K562 (cell line): Measurements from ENCODE around the gene PELI2. TPM values are rescaled to one million over a fixed set of nuclear protein-coding genes. Genes with fewer than 3 reads are reported as not detected.
A peak's percentile ranks its signal among the peaks of the same experiment; 100 is the strongest.

Experiments
- ADNP ChIP-seq: fragments of 200-800 bp; sonication (Bioruptor generic); IDR thresholded peaks from 2 replicates; pipeline ENCODE4 v1.6.1; 2016; ENCODE audit warnings: missing genetic modification characterization, missing compliant biosample characterization
- ARNT ChIP-seq, 2 experiments: fragments of 450-650 bp; IDR thresholded peaks; 2 replicates each; pipeline ENCODE4 v1.6.1; 2016; ENCODE audit warnings: mild to moderate bottlenecking in 1 of 2
- CCNT2 ChIP-seq: IDR thresholded peaks from 2 replicates; pipeline ENCODE4 v1.6.1; 2011; ENCODE audit warnings: borderline replicate concordance, low read depth, mild to moderate bottlenecking, moderate library complexity, mixed read lengths, low read length; ENCODE audit not compliant: insufficient read length; ENCODE audit errors: extremely low read depth
- ELF1 ChIP-seq: fragments of 200-800 bp; sonication (Bioruptor generic); IDR thresholded peaks from 2 replicates; pipeline ENCODE4 v1.6.1; 2016; ENCODE audit warnings: missing genetic modification characterization, missing compliant biosample characterization
- FOXM1 ChIP-seq, 2 experiments: fragments of 450-650 bp in 1 of 2; sonication (generic) in 1 of 2; formaldehyde crosslinking in 1 of 2; IDR thresholded peaks; 2 replicates each; pipeline versions ENCODE4 v1.6.1 to v1.9.0; 2017 to 2022; ENCODE audit warnings: low read depth in 2 of 2, mild to moderate bottlenecking in 2 of 2, missing genetic modification reagents in 1 of 2, moderate library complexity in 1 of 2
- HOMEZ ChIP-seq: fragments of 250-450 bp; sonication (Bioruptor Pico); IDR thresholded peaks from 2 replicates; pipeline ENCODE4 v1.4.0; 2020; ENCODE audit warnings: mild to moderate bottlenecking, moderate library complexity
- PKNOX1 ChIP-seq: fragments of 450-650 bp; IDR thresholded peaks from 2 replicates; pipeline ENCODE4 v1.6.1; 2016
- RAD21 ChIP-seq, 2 experiments: fragments of 250-450 bp in 1 of 2; fragments of 450-650 bp in 1 of 2; sonication (Bioruptor Pico) in 1 of 2; formaldehyde crosslinking in 1 of 2; IDR thresholded peaks in 1 of 2; conservative IDR thresholded peaks in 1 of 2; 2 replicates each; pipeline versions ENCODE4 v1.4.0 to v1.8.0; 2020 to 2022; ENCODE audit warnings: mild to moderate bottlenecking in 2 of 2, moderate library complexity in 1 of 2
- SMAD4 ChIP-seq: fragments of 250-450 bp; sonication (Bioruptor Pico); conservative IDR thresholded peaks from 2 replicates; pipeline ENCODE4 v1.8.0; 2021; ENCODE audit warnings: inconsistent platforms, mild to moderate bottlenecking, moderate library complexity
- TEAD4 ChIP-seq, 2 experiments: sonication (generic) in 1 of 2; formaldehyde crosslinking in 1 of 2; IDR thresholded peaks; 2 replicates each; pipeline versions ENCODE4 v1.6.1 to v1.8.0; 2012 to 2022; ENCODE audit warnings: borderline replicate concordance in 1 of 2, inconsistent platforms in 1 of 2, low read length in 1 of 2, mild to moderate bottlenecking in 1 of 2, missing genetic modification reagents in 1 of 2
- TFAP4 ChIP-seq: sonication (generic); formaldehyde crosslinking; IDR thresholded peaks from 2 replicates; pipeline ENCODE4 v1.8.0; 2022; ENCODE audit warnings: missing genetic modification reagents, mild to moderate bottlenecking, moderate library complexity, borderline replicate concordance
- YY1 ChIP-seq, 3 experiments: IDR thresholded peaks; 2 replicates each; pipeline ENCODE4 v1.6.1; 2011; ENCODE audit warnings: low read length in 2 of 3, mild to moderate bottlenecking in 2 of 3, moderate library complexity in 2 of 3, borderline replicate concordance in 1 of 3, control low read depth in 1 of 3, low read depth in 1 of 3; ENCODE audit not compliant: insufficient read depth in 3 of 3, insufficient replicate concordance in 2 of 3, control insufficient read depth in 1 of 3, insufficient read length in 1 of 3; ENCODE audit errors: extremely low read depth in 1 of 3
- ZMIZ1 ChIP-seq, 2 experiments: fragments of 150-350 bp in 1 of 2; IDR thresholded peaks; 2 replicates each; pipeline ENCODE4 v1.6.1; 2012 to 2016; ENCODE audit warnings: low read depth in 2 of 2, low read length in 2 of 2, mild to moderate bottlenecking in 1 of 2, moderate library complexity in 1 of 2
- ZNF41 ChIP-seq: fragments of 250-450 bp; sonication (Bioruptor Pico); conservative IDR thresholded peaks from 2 replicates; pipeline ENCODE4 v1.4.0; 2020; ENCODE audit warnings: mild to moderate bottlenecking
- polyA plus RNA-seq, 8 experiments: library from polyadenylated mRNA; depleted of rRNA in 4 of 8; stranded (reverse) in 5 of 8; unstranded in 3 of 8; fragments of >200 nt; fragmentation: Nextera tagmentation in 2 of 8; fragmentation: Illumina TruSeq in 1 of 8; extraction: Ambion mirVana in 2 of 8; extraction: Trizol in 1 of 8; gene quantifications; 2 replicates each; pipeline versions ENCODE4 v1.2.1 to v1.2.3, GENCODE V29; 2011 to 2014; ENCODE audit warnings: inconsistent platforms in 1 of 8, missing spikeins in 1 of 8
- total RNA-seq, 7 experiments: library from RNA; depleted of rRNA in 6 of 7; stranded (reverse); fragments of >200 nt in 6 of 7; fragmentation: Illumina TruSeq in 2 of 7; extraction: Trizol in 2 of 7; gene quantifications; 2 replicates each; pipeline versions ENCODE4 v1.2.1 to v1.2.3, GENCODE V29; 2011 to 2021; ENCODE audit warnings: low replicate concordance in 1 of 7

The PELI2 gene
- total and polyA plus RNA-seq, 9 of the 15 experiments (the other 6 are each of a cell fraction or from before 2014, with no cell fraction given) = 0.20 to 1.5 (median 0.44) TPM

GRCh38 chr14:56219666-56220413 is 101.6 kb downstream of the PELI2 start (continued):
- TF ChIP-seq TFAP4 (peak; percentile 77; the same call in 1 of the 2 replicates), YY1 (IDR thresholded peaks at IDR 0.05; ENCODE audit: borderline replicate concordance in 1 of 3, control insufficient read depth in 1 of 3, extremely low read depth in 1 of 3, insufficient read depth in 3 of 3, insufficient read length in 1 of 3, insufficient replicate concordance in 2 of 3, low read depth in 1 of 3, low read length in 2 of 3) (no peak), SMAD4 (CRISPR knock-in tag) (peak; percentile 58; the same call in 1 of the 2 replicates), TEAD4 (IDR thresholded peaks at IDR 0.05; ENCODE audit: low read length) (peak; percentile 88), TEAD4 (CRISPR knock-in tag; IDR thresholded peaks at IDR 0.05; ENCODE audit: borderline replicate concordance) (no peak), ADNP (0 out of 2 replicates have a peak, but pooled peaks have one; percentile 26), ARNT (IDR thresholded peaks at IDR 0.05) (0 out of 4 replicates have a peak, but pooled peaks of 1 of the 2 experiments have one; percentile 61), PKNOX1 (peak; percentile 84), ZMIZ1 (IDR thresholded peaks at IDR 0.05; ENCODE audit: low read depth in 2 of 2, low read length in 2 of 2) (peak in 1 of 2 experiments; percentile 60; a peak in 1 of 4 replicates), FOXM1 (IDR thresholded peaks at IDR 0.05; ENCODE audit: low read depth) (peak; percentile 62), FOXM1 (CRISPR knock-in tag; IDR thresholded peaks at IDR 0.05; ENCODE audit: low read depth) (no peak), RAD21 (CRISPR knock-in tag; conservative IDR thresholded peaks at IDR 0.05 in 1 of 2, IDR thresholded peaks at IDR 0.05 in 1 of 2) (peak; percentile 10 to 19; a peak in 1 of 4 replicates), HOMEZ (CRISPR knock-in tag) (no peak), ELF1 (tag) (no peak), CCNT2 (peak; percentile 61), ZNF41 (CRISPR knock-in tag) (0 out of 2 replicates have a peak, but pooled peaks have one; percentile 32)
